T-cell (primary cell): ENCODE results near the gene PCDHA4. TPM values are rescaled to one million over a fixed set of nuclear protein-coding genes. Genes with fewer than 3 reads are reported as not detected.

ENCODE experiments used
- ATAC-seq, 4 experiments: fragments of 200-7000 bp in 3 of 4; fragments of 150-1000 bp in 1 of 4; cut with Tn5 transposase; replicated peaks in 1 of 4; 1 replicate in 3 of 4; 2 replicates in 1 of 4; pipeline ENCODE4 v1.10.0; 2021; ENCODE audit warnings: moderate library complexity in 3 of 4, mild to moderate bottlenecking in 2 of 4, moderate number of reproducible peaks in 1 of 4
- CTCF ChIA-PET, 2 donors: fragments of 300-600 bp; sonication (Branson Sonifier 250); formaldehyde crosslinking; loops; one replicate each; lab custom pipeline; 2022; ENCODE audit warnings: antibody characterized with exemption in 2 of 2; lab: Charles Lee
- POLR2A ChIA-PET, 2 donors: fragments of 300-600 bp; sonication (Branson Sonifier 250); formaldehyde crosslinking; loops; one replicate each; lab custom pipeline; 2022; ENCODE audit warnings: antibody characterized with exemption in 2 of 2; lab: Charles Lee
- DNase-seq, 35 experiments: peaks; one replicate each; pipeline versions ENCODE4 v3.0.0 to v3.0.0-alpha.2; 2013 to 2023
- H3K27ac ChIP-seq: one replicate; pipeline ENCODE4 v1.5.1; 2013; ENCODE audit warnings: low read length
- H3K27me3 ChIP-seq, 2 experiments: replicated peaks in 1 of 2; 1 replicate in 1 of 2; 2 replicates in 1 of 2; pipeline versions ENCODE4 v1.6.1 to v1.7.0; 2013; ENCODE audit warnings: low read length in 1 of 2, mixed read lengths in 1 of 2; ENCODE audit not compliant: control insufficient read depth in 2 of 2, insufficient read depth in 2 of 2; ENCODE audit errors: extremely low read depth in 1 of 2
- H3K36me3 ChIP-seq, 2 donors: 1 replicate in 1 of 2; 2 replicates in 1 of 2; pipeline versions ENCODE4 v1.6.1 to v1.7.0; 2013; ENCODE audit warnings: low read length in 1 of 2; ENCODE audit not compliant: control insufficient read depth in 2 of 2, insufficient read depth in 1 of 2; ENCODE audit errors: extremely low read depth in 1 of 2
- H3K4me1 ChIP-seq, 2 experiments: 1 replicate in 1 of 2; 2 replicates in 1 of 2; pipeline versions ENCODE4 v1.6.1 to v1.7.0; 2013; ENCODE audit warnings: low read length in 2 of 2, mixed read lengths in 1 of 2; ENCODE audit not compliant: insufficient read depth in 2 of 2, control insufficient read depth in 1 of 2; ENCODE audit errors: extremely low read depth in 1 of 2
- H3K4me3 ChIP-seq, 2 donors: 1 replicate in 1 of 2; 2 replicates in 1 of 2; pipeline versions ENCODE4 v1.5.1 to v1.7.0; 2013; ENCODE audit warnings: mild to moderate bottlenecking in 2 of 2, low read length in 1 of 2, moderate library complexity in 1 of 2; ENCODE audit not compliant: control insufficient read depth in 1 of 2; ENCODE audit errors: extremely low read depth in 1 of 2
- H3K9me3 ChIP-seq: 2 replicates; pipeline ENCODE4 v1.7.0; 2013
- H3K27ac Mint-ChIP-seq, 2 donors: one replicate each; pipeline ENCODE4 v1.8.0; 2020 to 2021; ENCODE audit warnings: mild to moderate bottlenecking in 2 of 2, mixed read lengths in 2 of 2
- H3K27me3 Mint-ChIP-seq, 2 donors: one replicate each; pipeline ENCODE4 v1.8.0; 2021 to 2022; ENCODE audit warnings: mixed read lengths in 2 of 2
- H3K36me3 Mint-ChIP-seq: one replicate; pipeline ENCODE4 v1.8.0; 2021; ENCODE audit warnings: mixed read lengths
- H3K4me1 Mint-ChIP-seq, 3 donors: one replicate each; pipeline ENCODE4 v1.8.0; 2020 to 2022; ENCODE audit warnings: mixed read lengths in 3 of 3, mild to moderate bottlenecking in 1 of 3
- H3K4me3 Mint-ChIP-seq, 3 donors: one replicate each; pipeline ENCODE4 v1.8.0; 2020 to 2022; ENCODE audit warnings: mild to moderate bottlenecking in 3 of 3, mixed read lengths in 3 of 3, moderate library complexity in 3 of 3
- H3K9me3 Mint-ChIP-seq, 3 donors: one replicate each; pipeline ENCODE4 v1.8.0; 2020 to 2022; ENCODE audit warnings: mixed read lengths in 3 of 3
- WGBS: methylation state at CpG from one replicate; pipeline ENCODE4 v1.1.5; 2013; ENCODE audit warnings: missing lambda C conversion rate; ENCODE audit not compliant: insufficient coverage; 5-methylcytosine and 5-hydroxymethylcytosine counted together
- total RNA-seq, 35 experiments: library from RNA in 6 of 35; stranded (reverse) in 6 of 35; fragments of 120-200 nt in 1 of 35; gene quantifications; one replicate each; pipeline versions ENCODE4 v1.2.1 to v1.2.4 and lab custom pipeline; 2013 to 2026

The PCDHA4 gene
- total RNA-seq: not detected
- total RNA-seq (2013): not detected
- 0 to 0.08 (median 0) reads per million in 29 experiments for total RNA-seq (lab: John Stamatoyannopoulos, UW)

- no peak within 1 kb of the TSS for H3K27ac ChIP-seq
- peaks cover 0 to 15% of the 10 kb centered on the region in 2 experiments for H3K27me3 ChIP-seq
- 37% methylated on average over 30 of the region's 47 CpGs for WGBS
- no peaks in the 10 kb centered on the region for H3K36me3 ChIP-seq
- Mint-ChIP-seq H3K27me3 (peaks cover 21 to 23% of the 10 kb centered on the region in 2 donors), H3K4me3 (peak within 1 kb of the TSS in 1 of 3 donors; percentile 7), H3K9me3 (peaks cover 9 to 40% (median 21%) of the 10 kb centered on the region in 3 donors), H3K4me1 (no peaks in the 10 kb centered on the region), H3K36me3 (no peaks in the 10 kb centered on the region), H3K27ac (no peak within 1 kb of the TSS)
- H3K9me3 ChIP-seq: no peaks in the 10 kb centered on the region
- POLR2A ChIA-PET: no interaction called here
- CTCF ChIA-PET: no interaction called here
- DNase-seq (peak in 1 of 35 experiments; percentile 3), ATAC-seq (no peak)
- no peak within 1 kb of the TSS for H3K4me3 ChIP-seq
- H3K4me1 ChIP-seq: no peaks in the 10 kb centered on the region
These were observed at the start of gene PCDHA4 for GRCh38 chr5:140806834-140807775. PCDHA4 (plus strand) TSS chr5:140807068.

- Histone ChIP-seq H3K4me1 (no peaks in the 10 kb centered on the region), H3K27ac (no peak overlapping the region), H3K4me3 (no peak overlapping the region), H3K36me3 (no peaks in the 10 kb centered on the region), H3K27me3 (no peaks in the 10 kb centered on the region), H3K9me3 (peaks cover 17% of the 10 kb centered on the region)
- ATAC-seq (no peak), DNase-seq (no peak)
- Mint-ChIP-seq H3K4me1 (no peaks in the 10 kb centered on the region), H3K4me3 (no peak overlapping the region), H3K27ac (no peak overlapping the region), H3K36me3 (peaks cover 23% of the 10 kb centered on the region), H3K9me3 (peaks cover 14 to 53% (median 45%) of the 10 kb centered on the region in 3 donors), H3K27me3 (no peaks in the 10 kb centered on the region)
- ChIA-PET CTCF (no interaction called here), POLR2A (no interaction called here)
- WGBS: no CpG with 5 or more reads among the region's 2 CpGs
These were observed 42.5 kb upstream of the PCDHA4 start for GRCh38 chr5:140764177-140764973.

GRCh38 chr5:140767444-140767843, 39.4 kb upstream of the PCDHA4 start:
- Mint-ChIP-seq H3K27me3 (no peaks in the 10 kb centered on the region), H3K4me1 (no peaks in the 10 kb centered on the region), H3K9me3 (peaks cover 21 to 61% (median 43%) of the 10 kb centered on the region in 3 donors), H3K4me3 (peak overlapping the region in 1 of 3 donors; percentile 10), H3K27ac (no peak overlapping the region), H3K36me3 (peaks cover 18% of the 10 kb centered on the region)
- H3K27ac ChIP-seq: no peak overlapping the region
- no peaks in the 10 kb centered on the region for H3K36me3 ChIP-seq
- H3K4me1 ChIP-seq: no peaks in the 10 kb centered on the region
- peaks cover 17% of the 10 kb centered on the region for H3K9me3 ChIP-seq
- ChIA-PET POLR2A (no interaction called here), CTCF (no interaction called here)
- WGBS: no CpG with 5 or more reads among the region's 4 CpGs
- H3K27me3 ChIP-seq: no peaks in the 10 kb centered on the region
- H3K4me3 ChIP-seq: no peak overlapping the region
- DNase-seq: no peak
- ATAC-seq: no peak

- WGBS: no CpG with 5 or more reads among the region's 1 CpG
- ATAC-seq: no peak
- Histone ChIP-seq H3K27me3 (peaks cover 0 to 15% of the 10 kb centered on the region in 2 experiments), H3K4me1 (no peaks in the 10 kb centered on the region), H3K36me3 (no peaks in the 10 kb centered on the region), H3K27ac (no peak overlapping the region), H3K4me3 (no peak overlapping the region), H3K9me3 (no peaks in the 10 kb centered on the region)
- no peak for DNase-seq
- CTCF ChIA-PET: no interaction called here
- H3K27ac Mint-ChIP-seq: no peak overlapping the region
- POLR2A ChIA-PET: no interaction called here
- peaks cover 34 to 74% (median 48%) of the 10 kb centered on the region in 3 donors for H3K9me3 Mint-ChIP-seq
- H3K4me1 Mint-ChIP-seq: no peaks in the 10 kb centered on the region
- no peak overlapping the region for H3K4me3 Mint-ChIP-seq
- H3K36me3 Mint-ChIP-seq: peaks cover 6% of the 10 kb centered on the region
- H3K27me3 Mint-ChIP-seq: peaks cover 5 to 9% of the 10 kb centered on the region in 2 donors
These were observed 26.4 kb upstream of the PCDHA4 start for GRCh38 chr5:140780512-140780911.

- ATAC-seq: no peak
- H3K27ac ChIP-seq: no peak within 1 kb of the TSS
- POLR2A ChIA-PET: interaction anchor here in 1 of 2 donors (0.7 kb wide), 1 partner anchor 754 kb away, joined by 3 read pairs; no protein-coding TSS in a partner anchor
- no peaks in the 10 kb centered on the region for H3K4me1 ChIP-seq
- WGBS: 35% methylated on average over 19 of the region's 29 CpGs
- H3K27me3 ChIP-seq: peaks cover 2 to 31% of the 10 kb centered on the region in 2 experiments
- no peaks in the 10 kb centered on the region for H3K4me1 Mint-ChIP-seq
- H3K36me3 Mint-ChIP-seq: peaks cover 8% of the 10 kb centered on the region
- peaks cover 16 to 27% of the 10 kb centered on the region in 2 donors for H3K27me3 Mint-ChIP-seq
- peaks cover 14 to 45% (median 39%) of the 10 kb centered on the region in 3 donors for H3K9me3 Mint-ChIP-seq
- H3K9me3 ChIP-seq: peaks cover 5% of the 10 kb centered on the region
- no peak for DNase-seq
- CTCF ChIA-PET: no interaction called here
- H3K4me3 ChIP-seq: peak within 1 kb of the TSS in 1 of 2 donors; percentile 46
- no peak within 1 kb of the TSS for H3K27ac Mint-ChIP-seq
- no peak within 1 kb of the TSS for H3K4me3 Mint-ChIP-seq
- H3K36me3 ChIP-seq: no peaks in the 10 kb centered on the region
These were observed 20.8 kb upstream of the PCDHA4 start, which contains the start of gene PCDHA1 for GRCh38 chr5:140785905-140786686. PCDHA1 (plus strand) TSS chr5:140786140.
